ENCODE results near the gene DYNAP.

Gene DYNAP

DNA sequence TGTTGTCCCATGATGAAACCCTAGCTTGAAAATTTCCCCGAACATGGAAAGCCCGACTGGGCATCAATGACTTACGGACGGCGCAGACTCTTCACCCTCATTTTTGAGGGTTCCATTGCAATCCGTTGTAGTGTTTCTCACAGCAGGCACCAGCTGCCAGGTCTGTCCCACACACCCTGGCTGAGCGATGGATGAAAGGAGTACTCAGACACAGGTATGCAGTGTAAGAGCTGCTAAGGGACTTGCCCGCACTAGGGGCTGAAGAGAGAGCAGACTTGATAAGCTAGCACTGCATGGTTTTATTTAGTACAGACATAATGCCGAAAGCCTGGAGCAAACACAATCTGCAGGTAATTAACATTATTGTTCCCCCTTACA lies 15.8 kb downstream of the DYNAP start:
- TF ChIP-seq TEAD4 (IDR thresholded peaks at IDR 0.05) (0 out of 2 replicates have a peak, but pooled peaks have one; percentile 13), MAX (IDR thresholded peaks at IDR 0.05) (no peak)

DNA sequence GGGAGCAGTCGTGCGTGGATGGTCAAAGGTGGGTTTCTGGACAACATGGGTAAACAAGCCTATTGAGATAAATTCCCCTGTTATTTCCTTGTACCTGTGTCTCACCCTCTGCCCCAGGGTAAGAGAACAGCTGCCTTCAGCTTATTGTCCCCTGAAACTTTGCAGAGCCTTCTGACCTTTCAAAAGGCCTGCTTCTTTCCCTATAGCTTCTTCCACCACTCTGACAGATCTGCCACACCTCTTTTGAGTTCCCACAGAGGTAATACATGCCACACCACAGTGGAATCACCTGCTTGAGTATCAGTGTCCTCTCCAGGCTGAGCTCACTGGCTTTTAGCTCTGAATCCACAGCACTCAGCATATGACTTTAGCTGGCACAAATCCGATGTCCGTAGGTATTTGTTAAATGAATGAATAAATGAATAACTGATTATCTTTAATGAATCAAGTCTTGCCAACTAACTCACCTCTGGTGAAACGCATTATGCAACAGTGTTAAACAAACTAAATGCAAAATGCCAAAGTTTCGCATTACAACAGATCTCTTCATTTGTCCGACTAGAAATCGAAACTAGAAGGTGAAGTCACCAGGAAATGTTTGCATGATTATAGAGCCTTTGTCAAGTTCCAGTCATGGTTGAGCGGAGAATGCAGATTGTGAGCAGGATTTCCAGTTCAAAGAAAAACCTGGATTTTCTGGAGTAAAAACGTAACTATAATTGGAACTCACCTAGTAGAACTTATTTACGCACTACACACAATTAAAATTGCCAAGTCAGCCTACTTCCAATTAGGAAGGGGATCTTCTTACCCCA lies 16.4 kb downstream of the DYNAP start:
- no peak for TF ChIP-seq YY1 (IDR thresholded peaks at IDR 0.05; ENCODE audit: low read depth)
- TF ChIP-seq TEAD4 (IDR thresholded peaks at IDR 0.05), result peak; percentile 76; the same call in 1 of the 2 replicates
- no peak for TF ChIP-seq TAF1 (IDR thresholded peaks at IDR 0.05; ENCODE audit: low read depth)
- TF ChIP-seq RAD21 (IDR thresholded peaks at IDR 0.05; ENCODE audit: low read depth), result no peak
- TF ChIP-seq EGR1 (IDR thresholded peaks at IDR 0.05), result no peak
- peak; percentile 93 for TF ChIP-seq CEBPB (IDR thresholded peaks at IDR 0.05)
- TF ChIP-seq EP300 (IDR thresholded peaks at IDR 0.05; ENCODE audit: borderline replicate concordance), result peak; percentile 75; the same call in 1 of the 2 replicates
- TF ChIP-seq TCF12 (IDR thresholded peaks at IDR 0.05; ENCODE audit: low read depth), result peak; percentile 74
- TF ChIP-seq CREB1 (IDR thresholded peaks at IDR 0.05; ENCODE audit: low read depth), result no peak
- TF ChIP-seq, protein P1, sequence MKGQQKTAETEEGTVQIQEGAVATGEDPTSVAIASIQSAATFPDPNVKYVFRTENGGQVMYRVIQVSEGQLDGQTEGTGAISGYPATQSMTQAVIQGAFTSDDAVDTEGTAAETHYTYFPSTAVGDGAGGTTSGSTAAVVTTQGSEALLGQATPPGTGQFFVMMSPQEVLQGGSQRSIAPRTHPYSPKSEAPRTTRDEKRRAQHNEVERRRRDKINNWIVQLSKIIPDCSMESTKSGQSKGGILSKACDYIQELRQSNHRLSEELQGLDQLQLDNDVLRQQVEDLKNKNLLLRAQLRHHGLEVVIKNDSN (IDR thresholded peaks at IDR 0.05), result no peak
- peak; percentile 61 for TF ChIP-seq NFIC (IDR thresholded peaks at IDR 0.05)
- TF ChIP-seq, protein P2, sequence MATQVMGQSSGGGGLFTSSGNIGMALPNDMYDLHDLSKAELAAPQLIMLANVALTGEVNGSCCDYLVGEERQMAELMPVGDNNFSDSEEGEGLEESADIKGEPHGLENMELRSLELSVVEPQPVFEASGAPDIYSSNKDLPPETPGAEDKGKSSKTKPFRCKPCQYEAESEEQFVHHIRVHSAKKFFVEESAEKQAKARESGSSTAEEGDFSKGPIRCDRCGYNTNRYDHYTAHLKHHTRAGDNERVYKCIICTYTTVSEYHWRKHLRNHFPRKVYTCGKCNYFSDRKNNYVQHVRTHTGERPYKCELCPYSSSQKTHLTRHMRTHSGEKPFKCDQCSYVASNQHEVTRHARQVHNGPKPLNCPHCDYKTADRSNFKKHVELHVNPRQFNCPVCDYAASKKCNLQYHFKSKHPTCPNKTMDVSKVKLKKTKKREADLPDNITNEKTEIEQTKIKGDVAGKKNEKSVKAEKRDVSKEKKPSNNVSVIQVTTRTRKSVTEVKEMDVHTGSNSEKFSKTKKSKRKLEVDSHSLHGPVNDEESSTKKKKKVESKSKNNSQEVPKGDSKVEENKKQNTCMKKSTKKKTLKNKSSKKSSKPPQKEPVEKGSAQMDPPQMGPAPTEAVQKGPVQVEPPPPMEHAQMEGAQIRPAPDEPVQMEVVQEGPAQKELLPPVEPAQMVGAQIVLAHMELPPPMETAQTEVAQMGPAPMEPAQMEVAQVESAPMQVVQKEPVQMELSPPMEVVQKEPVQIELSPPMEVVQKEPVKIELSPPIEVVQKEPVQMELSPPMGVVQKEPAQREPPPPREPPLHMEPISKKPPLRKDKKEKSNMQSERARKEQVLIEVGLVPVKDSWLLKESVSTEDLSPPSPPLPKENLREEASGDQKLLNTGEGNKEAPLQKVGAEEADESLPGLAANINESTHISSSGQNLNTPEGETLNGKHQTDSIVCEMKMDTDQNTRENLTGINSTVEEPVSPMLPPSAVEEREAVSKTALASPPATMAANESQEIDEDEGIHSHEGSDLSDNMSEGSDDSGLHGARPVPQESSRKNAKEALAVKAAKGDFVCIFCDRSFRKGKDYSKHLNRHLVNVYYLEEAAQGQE (IDR thresholded peaks at IDR 0.05; ENCODE audit: low read depth), result no peak
- TF ChIP-seq ZBTB7A (IDR thresholded peaks at IDR 0.05; ENCODE audit: low read depth), result no peak
- peak; percentile 82 for TF ChIP-seq FOXM1 (IDR thresholded peaks at IDR 0.05; ENCODE audit: borderline replicate concordance, low read depth)
- TF ChIP-seq MAX (IDR thresholded peaks at IDR 0.05), result no peak; the same call in 1 of the 2 replicates

GRCh38 chr18:54608028-54608642 lies 17.1 kb downstream of the DYNAP start:
- 0 out of 2 replicates have a peak, but pooled peaks have one; percentile 17 for TF ChIP-seq YY1 (IDR thresholded peaks at IDR 0.05; ENCODE audit: low read depth)
- no peak for TF ChIP-seq EP300 (IDR thresholded peaks at IDR 0.05; ENCODE audit: borderline replicate concordance)
- no peak for TF ChIP-seq ZBTB7A (IDR thresholded peaks at IDR 0.05; ENCODE audit: low read depth)
- 0 out of 2 replicates have a peak, but pooled peaks have one; percentile 40 for TF ChIP-seq NFIC (IDR thresholded peaks at IDR 0.05)
- TF ChIP-seq TEAD4 (IDR thresholded peaks at IDR 0.05), result peak; percentile 62

DNA sequence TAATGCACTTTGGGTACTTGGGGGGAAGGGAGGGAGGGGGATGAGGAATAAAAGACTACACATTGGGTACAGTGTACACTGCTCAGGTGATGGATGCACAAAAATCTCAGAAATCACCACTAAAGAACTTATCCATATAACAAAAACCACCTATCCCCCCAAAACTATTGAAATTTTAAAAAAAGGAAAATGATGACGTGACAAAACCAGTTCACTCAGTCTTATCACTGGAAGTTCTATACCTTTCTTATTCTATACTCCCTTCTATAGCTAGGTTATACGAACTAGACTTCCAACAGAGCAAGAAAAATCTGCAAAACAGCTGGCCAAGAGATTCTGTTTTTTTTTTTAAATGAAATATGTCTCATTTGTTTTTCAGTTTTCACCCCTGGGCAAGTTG lies 20.8 kb downstream of the DYNAP start:
- TF ChIP-seq, protein P2 (IDR thresholded peaks at IDR 0.05; ENCODE audit: low read depth), result no peak
- TF ChIP-seq MAX (IDR thresholded peaks at IDR 0.05) (no peak), FOXM1 (IDR thresholded peaks at IDR 0.05; ENCODE audit: borderline replicate concordance, low read depth) (no peak), TCF12 (IDR thresholded peaks at IDR 0.05; ENCODE audit: low read depth) (no peak), NFIC (IDR thresholded peaks at IDR 0.05) (no peak), EP300 (IDR thresholded peaks at IDR 0.05; ENCODE audit: borderline replicate concordance) (no peak), TAF1 (IDR thresholded peaks at IDR 0.05; ENCODE audit: low read depth) (no peak), CREB1 (IDR thresholded peaks at IDR 0.05; ENCODE audit: low read depth) (no peak), ZBTB7A (IDR thresholded peaks at IDR 0.05; ENCODE audit: low read depth) (no peak), EGR1 (IDR thresholded peaks at IDR 0.05) (no peak), YY1 (IDR thresholded peaks at IDR 0.05; ENCODE audit: low read depth) (no peak), TEAD4 (IDR thresholded peaks at IDR 0.05) (no peak)
- TF ChIP-seq, protein P1 (IDR thresholded peaks at IDR 0.05), result no peak

DNA sequence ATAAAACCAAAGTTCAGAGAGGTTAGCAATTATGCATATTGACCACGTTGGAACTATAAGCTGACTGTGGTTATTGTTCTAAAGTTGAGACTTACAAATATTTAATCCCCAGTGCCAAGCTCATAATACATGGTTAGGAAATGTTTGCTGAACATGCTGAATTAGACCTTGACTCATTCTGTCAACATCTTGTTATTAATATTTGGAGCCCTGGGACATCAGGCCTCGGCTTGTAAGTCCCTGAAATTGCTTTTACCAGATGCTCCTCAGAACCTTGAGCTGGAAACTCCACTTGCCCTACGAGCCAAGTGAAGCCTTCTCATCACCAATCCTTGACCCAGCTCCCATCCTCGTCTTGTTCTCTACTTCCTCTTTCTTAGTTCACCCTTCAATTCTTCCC lies 21.2 kb downstream of the DYNAP start:
- TF ChIP-seq TAF1 (IDR thresholded peaks at IDR 0.05; ENCODE audit: low read depth) (no peak), TCF12 (IDR thresholded peaks at IDR 0.05; ENCODE audit: low read depth) (no peak), FOXM1 (IDR thresholded peaks at IDR 0.05; ENCODE audit: borderline replicate concordance, low read depth) (no peak), RAD21 (IDR thresholded peaks at IDR 0.05; ENCODE audit: low read depth) (no peak), NFIC (IDR thresholded peaks at IDR 0.05) (no peak), EGR1 (IDR thresholded peaks at IDR 0.05) (no peak), ZBTB7A (IDR thresholded peaks at IDR 0.05; ENCODE audit: low read depth) (no peak), EP300 (IDR thresholded peaks at IDR 0.05; ENCODE audit: borderline replicate concordance) (no peak), TEAD4 (IDR thresholded peaks at IDR 0.05) (no peak), CREB1 (IDR thresholded peaks at IDR 0.05; ENCODE audit: low read depth) (no peak), YY1 (IDR thresholded peaks at IDR 0.05; ENCODE audit: low read depth) (no peak), CEBPB (IDR thresholded peaks at IDR 0.05) (no peak)
- TF ChIP-seq, protein P1 (IDR thresholded peaks at IDR 0.05), result no peak
- TF ChIP-seq, protein P2 (IDR thresholded peaks at IDR 0.05; ENCODE audit: low read depth), result no peak
